Mesothelial cell of epicardium (in vitro differentiated cells): ENCODE results near the gene NRL. TPM values are rescaled to one million over a fixed set of nuclear protein-coding genes. Genes with fewer than 3 reads are reported as not detected.

Experiments used
- DNase-seq, 2 experiments: peaks; one replicate each; pipeline ENCODE4 v3.0.0; 2021; ENCODE audit warnings: low spot score in 2 of 2; ENCODE audit not compliant: unreplicated experiment in 2 of 2
- H3K27ac Mint-ChIP-seq: 2 replicates; pipeline ENCODE4 v1.8.0; 2021; ENCODE audit warnings: mixed read lengths
- H3K27me3 Mint-ChIP-seq: 2 replicates; pipeline ENCODE4 v1.8.0; 2021; ENCODE audit warnings: low read depth, mixed read lengths
- H3K36me3 Mint-ChIP-seq: 2 replicates; pipeline ENCODE4 v1.8.0; 2021; ENCODE audit warnings: mixed read lengths
- H3K4me1 Mint-ChIP-seq: 2 replicates; pipeline ENCODE4 v1.8.0; 2021; ENCODE audit warnings: mixed read lengths
- H3K4me3 Mint-ChIP-seq: 2 replicates; pipeline ENCODE4 v1.8.0; 2021; ENCODE audit warnings: mild to moderate bottlenecking, moderate library complexity, mixed read lengths
- H3K9me3 Mint-ChIP-seq: 2 replicates; pipeline ENCODE4 v1.8.0; 2021; ENCODE audit warnings: mixed read lengths
- CTCF ChIP-seq: fragments of 200-600 bp; sonication (generic); IDR thresholded peaks from one replicate; pipeline ENCODE4 v1.5.0; 2021; ENCODE audit warnings: antibody characterized with exemption; ENCODE audit not compliant: unreplicated experiment
- total RNA-seq: library from RNA; stranded (reverse); gene quantifications from 3 replicates; pipeline ENCODE4 v1.2.1, GENCODE V29; 2021

Gene NRL
- total RNA-seq, 1 donor from 2014 or later = 2.0 TPM

GRCh38 chr14:24127673-24128072 lies 12.9 kb upstream of the NRL start:
- Mint-ChIP-seq H3K9me3 (no peaks in the 10 kb centered on the region), H3K36me3 (peaks cover 13% of the 10 kb centered on the region), H3K27me3 (no peaks in the 10 kb centered on the region), H3K4me3 (no peak overlapping the region), H3K27ac (no peak overlapping the region), H3K4me1 (no peaks in the 10 kb centered on the region)
- no peak for DNase-seq
- no peak for TF ChIP-seq CTCF

- H3K4me3 Mint-ChIP-seq = no peak overlapping the region
- H3K36me3 Mint-ChIP-seq = peaks cover 13% of the 10 kb centered on the region
- no peaks in the 10 kb centered on the region for H3K9me3 Mint-ChIP-seq
- no peaks in the 10 kb centered on the region for H3K4me1 Mint-ChIP-seq
- no peak for TF ChIP-seq CTCF
- H3K27ac Mint-ChIP-seq = no peak overlapping the region
- H3K27me3 Mint-ChIP-seq = no peaks in the 10 kb centered on the region
- no peak for DNase-seq
Measured at GRCh38 chr14:24126939-24127338, 12.2 kb upstream of the NRL start.

GRCh38 chr14:24123424-24124417 lies 9.0 kb upstream of the NRL start:
- no peak overlapping the region for H3K27ac Mint-ChIP-seq
- DNase-seq = no peak
- TF ChIP-seq CTCF = no peak
- H3K9me3 Mint-ChIP-seq = no peaks in the 10 kb centered on the region
- no peaks in the 10 kb centered on the region for H3K4me1 Mint-ChIP-seq
- H3K27me3 Mint-ChIP-seq = no peaks in the 10 kb centered on the region
- peaks cover 31% of the 10 kb centered on the region for H3K36me3 Mint-ChIP-seq
- no peak overlapping the region for H3K4me3 Mint-ChIP-seq

GRCh38 chr14:24122898-24123297 lies 8.1 kb upstream of the NRL start:
- no peaks in the 10 kb centered on the region for H3K9me3 Mint-ChIP-seq
- H3K4me1 Mint-ChIP-seq = no peaks in the 10 kb centered on the region
- DNase-seq = no peak
- no peaks in the 10 kb centered on the region for H3K27me3 Mint-ChIP-seq
- H3K36me3 Mint-ChIP-seq = peaks cover 35% of the 10 kb centered on the region
- no peak overlapping the region for H3K4me3 Mint-ChIP-seq
- TF ChIP-seq CTCF = no peak
- H3K27ac Mint-ChIP-seq = no peak overlapping the region

- H3K4me3 Mint-ChIP-seq = no peak overlapping the region
- H3K27me3 Mint-ChIP-seq = no peaks in the 10 kb centered on the region
- no peak overlapping the region for H3K27ac Mint-ChIP-seq
- H3K9me3 Mint-ChIP-seq = no peaks in the 10 kb centered on the region
- DNase-seq = no peak
- H3K36me3 Mint-ChIP-seq = peaks cover 35% of the 10 kb centered on the region
- TF ChIP-seq CTCF = no peak
- no peaks in the 10 kb centered on the region for H3K4me1 Mint-ChIP-seq
Measured at GRCh38 chr14:24122416-24122815, 7.7 kb upstream of the NRL start.
